KMS-11 (cell line): Measurements from ENCODE around the gene MAP3K4.

Experiments
- H2AFZ ChIP-seq: fragments of 200-600 bp; sonication (generic); 2 replicates; pipeline ENCODE4 v1.6.1; 2016; ENCODE audit warnings: antibody characterized with exemption, mixed run types, low read depth
- H3K27ac ChIP-seq: fragments of 200-600 bp; sonication (generic); 2 replicates; pipeline ENCODE4 v1.6.1; 2016; ENCODE audit warnings: mild to moderate bottlenecking, mixed run types
- H3K27me3 ChIP-seq: fragments of 200-600 bp; sonication (generic); 2 replicates; pipeline ENCODE4 v1.6.1; 2017; ENCODE audit warnings: mild to moderate bottlenecking, low read depth, mixed run types, moderate library complexity; ENCODE audit not compliant: insufficient read depth
- H3K36me3 ChIP-seq: fragments of 200-600 bp; sonication (generic); 2 replicates; pipeline ENCODE4 v1.6.1; 2017; ENCODE audit warnings: mild to moderate bottlenecking, mixed run types; ENCODE audit not compliant: insufficient read depth
- H3K4me1 ChIP-seq: fragments of 200-600 bp; sonication (generic); 2 replicates; pipeline ENCODE4 v1.6.1; 2016; ENCODE audit warnings: mild to moderate bottlenecking, low read depth, mixed run types; ENCODE audit not compliant: poor library complexity, severe bottlenecking
- H3K4me2 ChIP-seq: fragments of 200-600 bp; sonication (generic); 2 replicates; pipeline ENCODE4 v1.7.0; 2016; ENCODE audit warnings: mild to moderate bottlenecking, mixed run types
- H3K4me3 ChIP-seq: fragments of 200-600 bp; sonication (generic); IDR thresholded peaks from 2 replicates; pipeline ENCODE4 v1.6.1; 2017; ENCODE audit warnings: low read depth, low read length, mixed read lengths; ENCODE audit not compliant: insufficient read depth
- H3K79me2 ChIP-seq: fragments of 200-600 bp; sonication (generic); 2 replicates; pipeline ENCODE4 v1.6.1; 2016; ENCODE audit warnings: low read depth, mixed run types; ENCODE audit not compliant: insufficient read depth
- H3K9ac ChIP-seq: fragments of 200-600 bp; sonication (generic); 2 replicates; pipeline ENCODE4 v1.6.1; 2016; ENCODE audit warnings: mild to moderate bottlenecking, mixed run types
- H4K20me1 ChIP-seq: fragments of 200-600 bp; sonication (generic); 2 replicates; pipeline ENCODE4 v1.6.1; 2016; ENCODE audit warnings: mild to moderate bottlenecking, mixed run types; ENCODE audit not compliant: insufficient read depth
- TF ChIP-seq, protein P1 (sequence below): fragments of 200-600 bp; sonication (generic); conservative IDR thresholded peaks from 2 replicates; pipeline ENCODE4 v1.6.1; 2017; ENCODE audit warnings: low read depth, mild to moderate bottlenecking, antibody characterized with exemption, low read length, moderate library complexity, mixed read lengths

The MAP3K4 gene

GRCh38 chr6:161058741-161059140 is 67.2 kb downstream of the MAP3K4 start:
- H3K27me3 ChIP-seq = no peaks in the 10 kb centered on the region
- H3K36me3 ChIP-seq = no peaks in the 10 kb centered on the region
- TF ChIP-seq, protein P1, sequence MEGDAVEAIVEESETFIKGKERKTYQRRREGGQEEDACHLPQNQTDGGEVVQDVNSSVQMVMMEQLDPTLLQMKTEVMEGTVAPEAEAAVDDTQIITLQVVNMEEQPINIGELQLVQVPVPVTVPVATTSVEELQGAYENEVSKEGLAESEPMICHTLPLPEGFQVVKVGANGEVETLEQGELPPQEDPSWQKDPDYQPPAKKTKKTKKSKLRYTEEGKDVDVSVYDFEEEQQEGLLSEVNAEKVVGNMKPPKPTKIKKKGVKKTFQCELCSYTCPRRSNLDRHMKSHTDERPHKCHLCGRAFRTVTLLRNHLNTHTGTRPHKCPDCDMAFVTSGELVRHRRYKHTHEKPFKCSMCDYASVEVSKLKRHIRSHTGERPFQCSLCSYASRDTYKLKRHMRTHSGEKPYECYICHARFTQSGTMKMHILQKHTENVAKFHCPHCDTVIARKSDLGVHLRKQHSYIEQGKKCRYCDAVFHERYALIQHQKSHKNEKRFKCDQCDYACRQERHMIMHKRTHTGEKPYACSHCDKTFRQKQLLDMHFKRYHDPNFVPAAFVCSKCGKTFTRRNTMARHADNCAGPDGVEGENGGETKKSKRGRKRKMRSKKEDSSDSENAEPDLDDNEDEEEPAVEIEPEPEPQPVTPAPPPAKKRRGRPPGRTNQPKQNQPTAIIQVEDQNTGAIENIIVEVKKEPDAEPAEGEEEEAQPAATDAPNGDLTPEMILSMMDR = no peak
- no peak overlapping the region for H3K27ac ChIP-seq
- no peak overlapping the region for H3K9ac ChIP-seq
- no peak overlapping the region for H3K4me2 ChIP-seq
- peaks cover 12% of the 10 kb centered on the region; the same call in 1 of the 2 replicates for H3K79me2 ChIP-seq
- peaks cover 7% of the 10 kb centered on the region for H3K4me1 ChIP-seq
- H4K20me1 ChIP-seq = no peaks in the 10 kb centered on the region
- H2AFZ ChIP-seq = no peak overlapping the region
- no peak overlapping the region for H3K4me3 ChIP-seq

DNA sequence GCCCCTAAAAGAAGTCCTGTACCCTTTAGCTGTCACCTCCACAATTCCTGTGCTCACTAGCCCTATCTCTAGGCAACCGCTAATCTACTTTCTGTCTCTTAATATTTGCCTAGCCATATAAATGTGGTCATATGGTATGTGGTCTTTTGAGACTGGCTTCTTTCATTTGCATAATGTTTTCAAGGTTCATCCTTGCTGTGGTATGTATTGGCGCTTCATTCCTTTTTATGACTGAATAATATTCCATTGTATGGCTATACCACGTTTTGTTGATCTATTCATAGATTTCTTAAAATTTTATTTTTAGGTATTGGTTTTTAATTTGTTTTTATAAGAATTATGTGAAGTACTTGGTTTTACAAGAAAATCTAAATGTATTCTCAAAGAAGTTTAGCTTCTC is 70.0 kb downstream of the MAP3K4 start:
- H2AFZ ChIP-seq = no peak overlapping the region
- H3K27ac ChIP-seq = no peak overlapping the region
- H3K79me2 ChIP-seq = peaks cover 12% of the 10 kb centered on the region; the same call in 1 of the 2 replicates
- TF ChIP-seq, protein P1 = no peak
- no peaks in the 10 kb centered on the region for H3K27me3 ChIP-seq
- H4K20me1 ChIP-seq = no peaks in the 10 kb centered on the region
- no peaks in the 10 kb centered on the region for H3K36me3 ChIP-seq
- H3K4me3 ChIP-seq = no peak overlapping the region
- no peak overlapping the region for H3K9ac ChIP-seq
- no peak overlapping the region for H3K4me2 ChIP-seq
- peaks cover 2% of the 10 kb centered on the region for H3K4me1 ChIP-seq

- TF ChIP-seq, protein P1 = no peak
- H2AFZ ChIP-seq = no peak overlapping the region
- no peaks in the 10 kb centered on the region for H3K4me1 ChIP-seq
- H4K20me1 ChIP-seq = no peaks in the 10 kb centered on the region
- no peak overlapping the region for H3K9ac ChIP-seq
- no peak overlapping the region for H3K4me2 ChIP-seq
- H3K27me3 ChIP-seq = no peaks in the 10 kb centered on the region
- H3K4me3 ChIP-seq = no peak overlapping the region
- no peak overlapping the region for H3K27ac ChIP-seq
- H3K79me2 ChIP-seq = peaks cover 10% of the 10 kb centered on the region; the same call in 1 of the 2 replicates
- H3K36me3 ChIP-seq = no peaks in the 10 kb centered on the region
These were observed 73.3 kb downstream of the MAP3K4 start for GRCh38 chr6:161064915-161065314.

- H3K9ac ChIP-seq = no peak overlapping the region
- TF ChIP-seq, protein P1 = no peak
- H3K4me2 ChIP-seq = no peak overlapping the region
- no peak overlapping the region for H2AFZ ChIP-seq
- no peaks in the 10 kb centered on the region for H3K36me3 ChIP-seq
- 0 out of 2 replicates have a peak, but pooled peaks cover 5% of the 10 kb centered on the region for H3K79me2 ChIP-seq
- H3K27ac ChIP-seq = no peak overlapping the region
- no peaks in the 10 kb centered on the region for H3K4me1 ChIP-seq
- H3K27me3 ChIP-seq = no peaks in the 10 kb centered on the region
- no peak overlapping the region for H3K4me3 ChIP-seq
- no peaks in the 10 kb centered on the region for H4K20me1 ChIP-seq
These were observed 74.9 kb downstream of the MAP3K4 start for GRCh38 chr6:161066511-161066910.
